Keratinocyte (primary cell): ENCODE results near the gene NRXN2. TPM values are rescaled to one million over a fixed set of nuclear protein-coding genes. Genes with fewer than 3 reads are reported as not detected.

Experiments
- DNase-seq: peaks from one replicate; pipeline ENCODE4 v3.0.0-alpha.2; 2011; ENCODE audit warnings: low read depth, missing footprints, low spot score
- FAIRE-seq: peaks from 2 replicates; lab custom pipeline; 2011; peaks lifted over from hg19 to GRCh38; lab: Jason Lieb, UNC
- H2AFZ ChIP-seq: 2 replicates; pipeline ENCODE4 v1.6.0; 2012; ENCODE audit warnings: low read length, control low read depth, inconsistent platforms; ENCODE audit not compliant: control insufficient read depth
- H3K27ac ChIP-seq: 2 replicates; pipeline ENCODE4 v1.5.1; 2011; ENCODE audit warnings: low read length; ENCODE audit not compliant: control insufficient read depth, insufficient read depth
- H3K27me3 ChIP-seq: 3 replicates; pipeline ENCODE4 v1.6.0; 2011; ENCODE audit warnings: low read length; ENCODE audit not compliant: control insufficient read depth, insufficient read depth; ENCODE audit errors: extremely low read depth
- H3K36me3 ChIP-seq, 2 experiments: 2 replicates in 1 of 2; 3 replicates in 1 of 2; pipeline ENCODE4 v1.5.1; 2011; ENCODE audit warnings: low read length in 2 of 2, mild to moderate bottlenecking in 1 of 2; ENCODE audit not compliant: control insufficient read depth in 2 of 2, insufficient read depth in 2 of 2; ENCODE audit errors: extremely low read depth in 1 of 2
- H3K4me1 ChIP-seq: 3 replicates; pipeline ENCODE4 v1.5.1; 2011; ENCODE audit warnings: low read length; ENCODE audit not compliant: control insufficient read depth, insufficient read depth; ENCODE audit errors: extremely low read depth
- H3K4me2 ChIP-seq: 3 replicates; pipeline ENCODE4 v1.6.0; 2011; ENCODE audit warnings: low read depth, low read length; ENCODE audit not compliant: control insufficient read depth, insufficient read depth; ENCODE audit errors: extremely low read depth
- H3K4me3 ChIP-seq, 3 experiments: fragments of 200-600 bp in 1 of 3; sonication (generic) in 1 of 3; 2 replicates in 2 of 3; 3 replicates in 1 of 3; pipeline ENCODE4 v1.5.1; 2011 to 2016; ENCODE audit warnings: low read length in 3 of 3, mild to moderate bottlenecking in 3 of 3, control low read depth in 2 of 3, inconsistent platforms in 1 of 3, low read depth in 1 of 3, mixed read lengths in 1 of 3, mixed run types in 1 of 3, moderate library complexity in 1 of 3; ENCODE audit not compliant: control insufficient read depth in 2 of 3, insufficient read depth in 2 of 3; ENCODE audit errors: extremely low read depth in 1 of 3
- H3K79me2 ChIP-seq: 2 replicates; pipeline ENCODE4 v1.6.0; 2012; ENCODE audit warnings: low read length; ENCODE audit not compliant: control insufficient read depth, insufficient read depth
- H3K9ac ChIP-seq: 3 replicates; pipeline ENCODE4 v1.6.0; 2011; ENCODE audit warnings: low read length; ENCODE audit not compliant: control insufficient read depth, insufficient read depth; ENCODE audit errors: extremely low read depth
- H3K9me1 ChIP-seq: 3 replicates; pipeline ENCODE4 v1.6.0; 2011; ENCODE audit warnings: low read length; ENCODE audit not compliant: control insufficient read depth, insufficient read depth; ENCODE audit errors: extremely low read depth
- H3K9me3 ChIP-seq: 2 replicates; pipeline ENCODE4 v1.5.1; 2012; ENCODE audit warnings: low read depth, low read length; ENCODE audit not compliant: control insufficient read depth
- H4K20me1 ChIP-seq: 3 replicates; pipeline ENCODE4 v1.6.0; 2011; ENCODE audit warnings: low read length; ENCODE audit not compliant: control insufficient read depth, insufficient read depth; ENCODE audit errors: extremely low read depth
- CTCF ChIP-seq, 3 experiments: IDR thresholded peaks in 1 of 3; conservative IDR thresholded peaks in 1 of 3; optimal IDR thresholded peaks in 1 of 3; 2 replicates in 2 of 3; 3 replicates in 1 of 3; pipeline versions ENCODE3 to v1.5.1; 2011; ENCODE audit warnings: low read length in 3 of 3, mild to moderate bottlenecking in 3 of 3, moderate library complexity in 2 of 3, control low read depth in 1 of 3, inconsistent platforms in 1 of 3; ENCODE audit not compliant: insufficient read depth in 2 of 3; ENCODE audit errors: extremely low read depth in 1 of 3
- EZH2 ChIP-seq: IDR thresholded peaks from one replicate; pipeline ENCODE4 v1.6.1; 2012; ENCODE audit warnings: inconsistent platforms, mild to moderate bottlenecking, low read length, moderate library complexity
- dilution Hi-C: fragments of 300-500 bp; cut with MboI; formaldehyde crosslinking; loops from one replicate; pipeline ENCODE4 v1.7.0; 2020; ENCODE audit warnings: low sequenced_read_pairs; ENCODE audit not compliant: extremely low pct_ligation_motif_present
- polyA plus RNA-seq, 5 experiments: library from polyadenylated mRNA; depleted of rRNA in 3 of 5; stranded (reverse) in 3 of 5; stranded (forward) in 1 of 5; unstranded in 1 of 5; fragments of >200 nt; gene quantifications; 1 replicate in 1 of 5; 2 replicates in 3 of 5; 3 replicates in 1 of 5; pipeline versions ENCODE4 v1.2.1 to v1.2.3, GENCODE V29; 2011 to 2012; ENCODE audit warnings: missing spikeins in 2 of 5, low read depth in 1 of 5, low replicate concordance in 1 of 5

The NRXN2 gene
- polyA plus RNA-seq, 1 donor (not counting 4 experiments of a cell fraction or from before 2014, with no cell fraction given), result not detected

- TF ChIP-seq CTCF (optimal IDR thresholded peaks at IDR 0.05 in 1 of 3, IDR thresholded peaks at IDR 0.05 in 1 of 3, conservative IDR thresholded peaks at IDR 0.05 in 1 of 3; ENCODE audit: extremely low read depth in 1 of 3, insufficient read depth in 2 of 3, low read length in 3 of 3) (no peak), EZH2 (no peak)
- Histone ChIP-seq H3K4me1 (peaks cover 5% of the 10 kb centered on the region), H4K20me1 (no peaks in the 10 kb centered on the region), H3K4me2 (no peak overlapping the region), H3K27ac (no peak overlapping the region), H3K27me3 (peaks cover 47% of the 10 kb centered on the region), H3K9me3 (no peaks in the 10 kb centered on the region), H3K9ac (no peak overlapping the region), H2AFZ (no peak overlapping the region), H3K9me1 (no peaks in the 10 kb centered on the region), H3K36me3 (no peaks in the 10 kb centered on the region), H3K4me3 (no peak overlapping the region), H3K79me2 (no peaks in the 10 kb centered on the region)
- DNase-seq, result no peak
- dilution Hi-C loops, result no loop called here
- no peak for FAIRE-seq
Observed at GRCh38 chr11:64692764-64693331, 30.1 kb downstream of the NRXN2 start.

- Histone ChIP-seq H3K4me3 (no peak overlapping the region), H2AFZ (no peak overlapping the region), H3K9me1 (no peaks in the 10 kb centered on the region), H4K20me1 (no peaks in the 10 kb centered on the region), H3K36me3 (no peaks in the 10 kb centered on the region), H3K4me2 (no peak overlapping the region), H3K79me2 (no peaks in the 10 kb centered on the region), H3K27ac (no peak overlapping the region), H3K27me3 (peaks cover 41% of the 10 kb centered on the region), H3K4me1 (peaks cover 5% of the 10 kb centered on the region), H3K9me3 (no peaks in the 10 kb centered on the region), H3K9ac (no peak overlapping the region)
- FAIRE-seq (no peak), DNase-seq (no peak)
- dilution Hi-C loops, result no loop called here
- TF ChIP-seq CTCF (optimal IDR thresholded peaks at IDR 0.05 in 1 of 3, IDR thresholded peaks at IDR 0.05 in 1 of 3, conservative IDR thresholded peaks at IDR 0.05 in 1 of 3; ENCODE audit: extremely low read depth in 1 of 3, insufficient read depth in 2 of 3, low read length in 3 of 3) (no peak), EZH2 (no peak)
Observed at GRCh38 chr11:64691543-64691942, 31.5 kb downstream of the NRXN2 start.
